IPS-18c (cell line): ENCODE measurements around the gene CEND1.

ENCODE experiments used
- H3K4me3 ChIP-seq: 2 replicates; pipeline ENCODE4 v1.7.0; 2013; ENCODE audit warnings: low read depth, mild to moderate bottlenecking, low read length, moderate library complexity; ENCODE audit not compliant: insufficient read depth
- H3K9me3 ChIP-seq: one replicate; pipeline ENCODE4 v1.6.1; 2013; ENCODE audit warnings: mild to moderate bottlenecking, low read length, moderate library complexity; ENCODE audit not compliant: control insufficient read depth, insufficient read depth

The CEND1 gene

DNA sequence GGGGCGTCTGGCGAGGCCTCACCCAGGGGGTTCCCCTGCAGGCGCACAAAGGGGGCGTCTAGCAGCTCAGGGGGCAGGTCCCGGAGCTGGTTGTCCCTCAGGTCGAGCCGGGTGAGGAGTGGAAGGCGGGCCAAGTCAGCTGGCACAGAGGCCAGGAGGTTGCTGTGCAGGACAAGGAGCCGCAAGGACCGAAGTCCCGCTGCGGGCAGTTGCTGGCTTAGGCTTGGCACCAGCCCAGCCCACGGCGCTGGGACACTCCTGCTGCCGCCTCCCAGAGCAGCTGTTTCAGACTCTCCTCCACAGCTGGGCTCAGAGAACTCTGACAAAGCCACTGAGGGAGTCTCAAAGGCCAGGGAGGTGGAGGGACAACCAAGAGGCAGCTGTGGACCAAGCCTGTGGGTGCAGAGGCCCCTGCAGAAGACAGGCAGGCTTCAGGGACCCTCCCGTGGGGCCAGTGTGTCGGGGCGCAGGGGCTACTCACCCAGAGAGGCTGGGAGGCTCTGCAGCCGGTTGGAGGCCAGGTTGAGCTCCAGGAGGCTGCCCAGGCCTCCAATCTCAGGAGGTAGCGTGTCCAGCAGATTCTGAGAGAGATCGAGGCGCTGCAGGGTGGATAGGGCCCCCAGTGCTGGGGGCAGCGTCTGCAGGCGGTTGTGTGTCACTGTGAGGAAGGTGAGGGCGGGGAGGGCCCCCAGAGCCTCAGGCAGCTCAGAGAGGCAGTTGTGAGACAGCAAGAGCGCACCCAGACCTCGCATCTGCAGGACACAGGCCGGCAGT lies 13.0 kb upstream of the CEND1 start:
- Histone ChIP-seq H3K9me3 (no peaks in the 10 kb centered on the region), H3K4me3 (no peak overlapping the region)

- Histone ChIP-seq H3K9me3 (no peaks in the 10 kb centered on the region), H3K4me3 (no peak overlapping the region)
Measured at GRCh38 chr11:802018-802617, 12.2 kb upstream of the CEND1 start.

DNA sequence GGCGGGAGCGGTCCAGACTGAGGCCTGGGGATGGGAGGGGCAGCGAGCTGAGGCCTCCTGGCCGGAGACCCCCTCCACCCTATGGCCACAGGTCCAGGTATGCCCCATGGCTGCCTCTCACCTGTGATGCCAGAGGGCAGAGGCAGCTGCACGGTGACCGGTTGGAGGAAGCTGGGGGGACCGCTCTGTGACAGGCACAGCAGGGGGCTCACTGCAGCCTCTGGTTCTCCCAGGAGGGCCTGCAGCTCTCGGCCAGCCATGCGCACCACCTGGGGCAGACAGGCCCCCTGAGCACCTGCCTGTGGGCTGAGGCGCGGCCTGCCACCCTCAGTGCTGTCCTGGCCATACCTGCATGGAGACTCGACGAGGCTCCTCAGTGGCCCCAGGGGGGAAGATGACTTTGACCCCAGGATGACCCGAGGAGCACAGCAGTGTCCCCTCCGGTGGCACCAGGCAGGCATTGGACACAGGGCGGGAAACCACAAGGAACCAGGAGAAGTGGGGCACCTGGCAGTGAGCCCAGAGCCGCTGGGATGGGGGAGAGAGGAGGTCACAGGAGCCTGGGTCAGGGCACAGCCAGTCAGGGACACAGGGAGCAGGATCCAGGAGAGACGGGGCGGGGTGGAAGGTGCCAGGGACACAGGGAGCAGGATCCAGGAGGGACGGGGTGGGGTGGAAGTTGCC lies 11.3 kb upstream of the CEND1 start:
- no peak overlapping the region for H3K4me3 ChIP-seq
- no peaks in the 10 kb centered on the region for H3K9me3 ChIP-seq

GRCh38 chr11:800473-800872 lies 10.6 kb upstream of the CEND1 start:
- no peak overlapping the region for H3K4me3 ChIP-seq
- no peaks in the 10 kb centered on the region for H3K9me3 ChIP-seq

DNA sequence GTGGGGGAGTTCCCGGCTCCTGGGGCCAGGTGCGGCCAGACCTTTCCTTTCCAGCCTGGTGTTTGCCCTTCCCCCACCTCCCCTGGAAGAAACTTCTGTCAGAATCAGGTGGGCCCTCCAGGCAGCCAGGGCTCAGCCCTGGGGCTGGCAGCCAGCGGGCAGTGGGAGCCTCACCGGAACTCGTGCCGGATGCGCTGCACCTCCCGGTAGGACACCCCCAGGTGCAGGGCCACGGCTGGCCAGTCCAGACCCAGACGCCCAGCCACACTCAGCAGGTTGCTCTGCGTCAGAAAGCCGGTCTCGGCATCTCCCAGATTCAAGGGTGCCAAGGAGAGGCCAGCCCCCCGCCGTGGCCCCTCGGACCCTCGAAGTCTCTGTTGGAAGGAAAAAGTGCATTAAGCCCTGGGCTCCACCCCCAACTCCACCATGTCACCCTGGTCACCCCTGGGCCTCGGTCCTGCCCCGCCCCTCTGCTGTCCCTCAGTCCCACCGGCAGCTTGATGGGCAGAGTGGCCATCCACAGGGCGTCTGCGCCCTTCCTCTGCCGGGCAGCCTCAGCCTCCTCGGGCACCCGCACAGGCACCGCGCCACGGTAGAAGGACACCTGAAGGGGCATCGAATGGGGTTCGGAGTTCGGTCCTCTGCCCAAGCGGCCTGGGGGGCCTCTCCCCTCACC lies 9.9 kb upstream of the CEND1 start:
- no peaks in the 10 kb centered on the region for H3K9me3 ChIP-seq
- H3K4me3 ChIP-seq, result no peak overlapping the region

DNA sequence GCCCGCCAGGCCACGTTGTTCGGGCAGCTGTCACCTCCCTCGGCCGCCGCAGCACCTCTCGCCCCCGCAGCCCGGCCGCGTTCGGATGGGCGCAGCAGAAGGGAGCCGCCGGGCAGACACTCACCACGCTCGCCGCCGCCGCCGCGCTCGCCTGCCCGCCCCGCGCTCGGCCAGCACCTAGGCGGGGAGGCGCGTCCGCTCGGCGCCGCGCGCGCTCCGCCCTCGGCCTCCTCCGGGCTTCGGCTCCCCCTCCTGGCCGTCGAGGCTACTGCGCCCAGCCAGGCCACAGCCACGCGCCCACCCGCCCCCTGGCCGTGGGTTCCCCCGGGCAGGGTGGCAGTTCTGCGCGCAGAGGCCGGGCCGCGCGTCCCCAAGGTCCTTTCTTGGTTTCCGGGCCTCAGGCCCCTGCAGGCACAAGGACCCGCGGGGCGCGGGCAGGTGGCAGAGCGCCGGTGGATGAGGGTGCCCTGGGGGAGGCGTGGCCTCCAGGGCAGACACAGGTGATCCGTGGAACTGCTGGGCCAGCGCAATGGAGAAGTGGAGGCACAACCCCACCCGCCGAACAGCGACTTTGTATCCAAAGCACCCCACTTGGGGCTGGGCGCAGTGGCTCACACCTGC lies 8.3 kb upstream of the CEND1 start, which contains the start of gene SLC25A22:
TSS of gene SLC25A22 (minus strand) at position 189 of the 621 bp plus-strand sequence. CDS start 3,275 bp downstream, outside the sequence.
- H3K4me3 ChIP-seq, result peak within 1 kb of the TSS; percentile 86
- no peaks in the 10 kb centered on the region for H3K9me3 ChIP-seq

- Histone ChIP-seq H3K4me3 (peak overlapping the region; percentile 86), H3K9me3 (no peaks in the 10 kb centered on the region)
Measured at GRCh38 chr11:797296-798092, 7.6 kb upstream of the CEND1 start.

- H3K9me3 ChIP-seq, result no peaks in the 10 kb centered on the region
- H3K4me3 ChIP-seq, result peak overlapping the region; percentile 86
Measured at GRCh38 chr11:796565-797295, 6.8 kb upstream of the CEND1 start.

DNA sequence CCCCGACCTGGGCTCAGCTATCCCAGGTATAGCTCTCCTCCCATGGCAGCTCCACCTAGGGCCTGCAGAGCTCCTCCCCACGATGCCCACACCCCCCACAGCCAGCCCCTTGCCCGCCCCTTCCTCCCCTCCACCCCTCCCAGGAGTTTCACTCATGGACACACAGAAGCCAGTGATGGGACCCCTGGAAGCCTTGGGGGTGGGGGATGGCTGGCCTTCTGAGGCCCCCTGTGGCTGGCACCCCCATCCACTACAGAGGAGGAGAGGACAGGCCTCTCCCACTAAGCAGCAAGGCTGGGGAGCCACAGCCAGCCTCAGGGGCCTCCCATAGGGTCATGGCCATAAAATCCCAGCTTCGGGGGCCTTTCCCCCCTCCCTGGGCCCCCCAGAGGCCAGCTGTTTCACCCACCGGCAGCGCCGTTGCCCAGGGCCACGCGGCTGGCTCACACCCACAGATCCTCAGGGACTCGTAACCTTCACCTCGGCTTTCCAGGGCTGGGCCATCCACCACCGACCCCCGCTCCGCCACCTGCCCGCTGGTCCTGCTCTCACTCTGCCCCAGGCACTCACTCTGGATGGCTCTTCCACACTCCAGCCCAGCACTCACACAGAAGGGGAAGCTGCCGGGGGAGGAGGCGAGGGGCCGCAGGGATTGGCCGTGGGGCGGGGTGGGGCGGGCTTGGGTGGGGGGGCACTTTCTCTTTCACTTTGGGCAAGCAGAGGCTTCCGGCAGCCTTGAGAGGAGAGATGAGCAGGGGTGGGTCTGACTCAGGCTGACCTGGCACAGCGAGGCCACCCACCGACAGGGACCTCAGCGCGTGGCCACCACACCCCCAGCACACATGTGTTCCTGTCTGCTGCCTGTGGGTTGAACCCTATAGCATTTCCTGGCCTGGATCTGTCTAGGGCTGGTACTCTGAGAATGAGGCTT lies 6.0 kb upstream of the CEND1 start:
- Histone ChIP-seq H3K4me3 (peak overlapping the region; percentile 86; the same call in 1 of the 2 replicates), H3K9me3 (no peaks in the 10 kb centered on the region)

DNA sequence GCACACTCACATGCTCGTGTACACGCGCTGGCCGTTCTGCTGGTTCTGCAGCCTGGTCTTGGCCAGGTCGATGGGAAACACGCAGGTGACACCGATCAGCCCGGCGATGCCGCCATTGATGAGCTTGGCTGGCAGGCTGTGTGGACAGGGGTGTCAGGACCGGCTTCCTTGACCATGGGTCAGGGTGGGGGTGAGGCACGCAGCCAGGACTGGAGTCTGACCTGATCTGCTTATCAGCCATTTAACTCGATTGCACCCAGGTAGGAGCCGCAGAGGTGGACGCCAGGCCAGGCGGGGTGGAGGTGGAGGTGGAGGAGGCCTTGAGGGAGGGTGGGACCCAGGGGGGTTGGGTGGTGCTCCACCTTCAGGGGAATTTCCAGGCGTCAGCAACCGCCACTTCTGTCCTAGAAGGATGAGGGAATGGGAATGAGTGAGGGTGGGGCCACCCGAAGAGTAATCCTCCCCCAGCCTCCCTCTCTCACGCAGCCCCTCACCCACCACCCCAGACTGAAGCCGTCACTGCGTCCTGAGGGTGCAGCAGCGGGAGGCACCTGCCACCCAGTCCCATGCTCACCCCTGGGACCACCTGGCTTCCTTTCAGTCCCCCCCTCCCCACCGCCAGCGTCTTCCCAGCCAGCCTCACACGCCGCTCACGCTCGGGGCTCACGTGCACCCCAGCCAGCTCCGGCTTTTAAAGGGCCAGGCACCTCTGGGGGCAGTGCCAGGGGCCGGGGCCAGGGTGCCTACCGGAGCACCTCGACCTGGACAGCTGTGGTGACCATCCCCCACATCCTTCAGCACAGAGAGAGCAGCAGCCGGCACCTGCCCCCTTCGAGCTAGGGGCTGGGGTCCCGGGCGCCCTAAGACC lies 5.1 kb upstream of the CEND1 start:
- no peak overlapping the region for H3K4me3 ChIP-seq

GRCh38 chr11:794013-794765 lies 4.3 kb upstream of the CEND1 start:
- H3K4me3 ChIP-seq, result no peak overlapping the region

More for the DNA sequence above, 5.1 kb upstream of the CEND1 start:
- no peaks in the 10 kb centered on the region for H3K9me3 ChIP-seq

GRCh38 chr11:793556-793955 lies 3.7 kb upstream of the CEND1 start:
- H3K4me3 ChIP-seq, result no peak overlapping the region
- H3K9me3 ChIP-seq, result no peaks in the 10 kb centered on the region

More at GRCh38 chr11:794013-794765, 4.3 kb upstream of the CEND1 start:
- H3K9me3 ChIP-seq, result no peaks in the 10 kb centered on the region

DNA sequence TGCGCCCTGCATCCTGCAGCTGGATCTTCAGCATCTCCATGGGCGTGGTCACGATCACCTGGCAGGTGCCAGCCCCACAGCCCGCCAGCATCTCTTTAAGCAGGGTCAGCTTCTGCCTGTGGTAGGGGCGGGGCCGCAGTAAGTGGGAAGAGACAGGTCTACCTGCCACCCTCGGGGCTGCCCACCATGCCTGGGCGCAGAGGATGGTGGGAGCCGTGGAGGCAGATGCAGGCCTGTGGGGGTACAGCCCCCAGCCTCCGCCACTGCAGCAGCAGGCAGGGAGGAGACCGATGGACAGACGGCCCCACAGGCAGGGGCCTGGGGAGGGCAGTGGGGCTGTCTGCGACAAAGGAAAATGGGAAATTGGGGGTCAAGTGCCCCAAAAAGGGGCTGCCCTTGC lies 3.0 kb upstream of the CEND1 start:
- no peak overlapping the region for H3K4me3 ChIP-seq
- no peaks in the 10 kb centered on the region for H3K9me3 ChIP-seq

DNA sequence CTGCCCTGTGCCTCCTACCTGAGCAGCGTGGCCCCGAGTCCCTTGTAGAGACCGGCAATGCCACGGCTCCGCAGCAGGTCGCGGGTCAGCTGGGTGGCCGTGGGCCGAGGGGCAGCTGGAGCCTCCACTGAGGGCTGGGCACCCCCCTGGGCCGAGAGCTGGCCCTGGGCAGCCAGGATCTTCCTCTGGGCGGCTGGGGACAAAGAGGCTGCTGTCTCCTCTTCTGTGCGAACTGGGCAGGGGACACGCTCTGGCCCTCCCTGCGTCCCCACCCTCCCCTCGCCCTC lies 2.6 kb upstream of the CEND1 start:
- H3K4me3 ChIP-seq, result no peak overlapping the region
- H3K9me3 ChIP-seq, result no peaks in the 10 kb centered on the region
